ENCODE data around the gene RNF2. TPM values are rescaled to one million over a fixed set of nuclear protein-coding genes. Genes with fewer than 3 reads are reported as not detected.

Gene RNF2
- total RNA-seq, 1 experiment from 2014 or later = 75.3 TPM

- H3K27me3 ChIP-seq (ENCODE audit: insufficient read depth, low read length) = peaks cover 2% of the 10 kb centered on the region; the same call in 1 of the 2 replicates
These were observed 2.6 kb upstream of the RNF2 start for GRCh38 chr1:185042737-185043136.

More at GRCh38 chr1:185042737-185043136, 2.6 kb upstream of the RNF2 start:
- H3T11ph ChIP-seq (ENCODE audit: low read length) = no peak overlapping the region
- H3K9me3 ChIP-seq (ENCODE audit: control insufficient read depth, low read depth, low read length) = no peaks in the 10 kb centered on the region
- no CpG with 5 or more reads among the region's 6 CpGs for WGBS (ENCODE audit: extremely low coverage, insufficient read length, low lambda C conversion rate)
- no peak overlapping the region for H3K18ac ChIP-seq (ENCODE audit: insufficient read length, low read depth, low read length)
- no peaks in the 10 kb centered on the region for H3K4me1 ChIP-seq (ENCODE audit: insufficient read depth, low read length)
- no peak overlapping the region for H2BK5ac ChIP-seq (ENCODE audit: insufficient read length, low read length)
- H4K8ac ChIP-seq (replicated peaks; ENCODE audit: insufficient read length, low read depth, low read length) = no peak overlapping the region
- no peak overlapping the region for H2BK12ac ChIP-seq (ENCODE audit: insufficient read length, low read depth, low read length)
- H3K23ac ChIP-seq (ENCODE audit: insufficient read length, low read depth, low read length) = no peak overlapping the region
- no peak overlapping the region for H2AK5ac ChIP-seq (ENCODE audit: insufficient read length, low read length)
- no peak overlapping the region for H3K14ac ChIP-seq (ENCODE audit: insufficient read depth, low read length)
- H2BK120ac ChIP-seq (ENCODE audit: low read depth, low read length, poor library complexity, severe bottlenecking) = no peak overlapping the region
- no peak overlapping the region for H4K5ac ChIP-seq (ENCODE audit: insufficient read length, low read depth, low read length)
- no peak overlapping the region for H2BK20ac ChIP-seq (ENCODE audit: low read depth, low read length, poor library complexity, severe bottlenecking)
- no peak overlapping the region for H3K4me2 ChIP-seq (ENCODE audit: insufficient read depth, insufficient read length, low read length)
- no peak overlapping the region for H3K4me3 Mint-ChIP-seq
- H3K4ac ChIP-seq (ENCODE audit: low read depth, low read length) = no peak overlapping the region
- H3K27ac Mint-ChIP-seq = no peak overlapping the region
- H3K56ac ChIP-seq (ENCODE audit: insufficient read length, low read depth, low read length) = no peak overlapping the region
- no peaks in the 10 kb centered on the region for H3K36me3 Mint-ChIP-seq (ENCODE audit: insufficient read depth in 1 of 3, low read depth in 3 of 3)
- peaks cover 5% of the 10 kb centered on the region; the same call in 1 of the 2 replicates for H3K79me2 ChIP-seq (ENCODE audit: insufficient read depth, low read length)
- no peak overlapping the region for H2AFZ ChIP-seq (ENCODE audit: low read length)
- no peaks in the 10 kb centered on the region for H4K20me1 ChIP-seq (ENCODE audit: control insufficient read depth, insufficient read depth, insufficient read length)
- peaks cover 20% of the 10 kb centered on the region for H3K27me3 Mint-ChIP-seq (ENCODE audit: low read depth)
- TF ChIP-seq CTCF (conservative IDR thresholded peaks at IDR 0.05) = no peak
- no peak for DNase-seq
- H3K79me1 ChIP-seq (ENCODE audit: insufficient read depth, low read depth, low read length, poor library complexity, severe bottlenecking) = no peaks in the 10 kb centered on the region
- no peaks in the 10 kb centered on the region for H3K9me3 Mint-ChIP-seq
- H3K27ac ChIP-seq (ENCODE audit: insufficient read length, low read depth, low read length) = no peak overlapping the region
- peaks cover 14 to 15% of the 10 kb centered on the region in 2 experiments for H3K4me1 Mint-ChIP-seq
- H2BK15ac ChIP-seq (ENCODE audit: low read depth, low read length) = no peak overlapping the region
- no peak overlapping the region for H3K9ac ChIP-seq (ENCODE audit: extremely low read depth, insufficient read length, low read length)
- no peak overlapping the region for H4K91ac ChIP-seq (ENCODE audit: insufficient read length, low read depth, low read length)
- peaks cover 3% of the 10 kb centered on the region for H3K23me2 ChIP-seq (ENCODE audit: insufficient read length, low read depth, low read length, poor library complexity, severe bottlenecking)
